Astrocyte of the cerebellum (primary cell): ENCODE results near the gene NRTN.
A peak's percentile ranks its signal among the peaks of the same experiment; 100 is the strongest.

Source experiments
- DNase-seq: peaks from one replicate; pipeline ENCODE4 v3.0.0-alpha.2; 2011; ENCODE audit warnings: low read depth
- H3K4me3 ChIP-seq: 2 replicates; pipeline ENCODE4 v1.5.1; 2011; ENCODE audit warnings: mild to moderate bottlenecking, low read depth, low read length, moderate library complexity
- CTCF ChIP-seq: IDR thresholded peaks from 2 replicates; pipeline ENCODE4 v1.5.1; 2012; ENCODE audit warnings: low read length, low read depth, moderate library complexity, mild to moderate bottlenecking; ENCODE audit errors: missing control alignments
- in situ Hi-C: cut with HindIII; loops from 2 replicates; pipeline ENCODE4 v1.10.0; 2017; ENCODE audit warnings: low sequenced_read_pairs

NRTN gene

DNA sequence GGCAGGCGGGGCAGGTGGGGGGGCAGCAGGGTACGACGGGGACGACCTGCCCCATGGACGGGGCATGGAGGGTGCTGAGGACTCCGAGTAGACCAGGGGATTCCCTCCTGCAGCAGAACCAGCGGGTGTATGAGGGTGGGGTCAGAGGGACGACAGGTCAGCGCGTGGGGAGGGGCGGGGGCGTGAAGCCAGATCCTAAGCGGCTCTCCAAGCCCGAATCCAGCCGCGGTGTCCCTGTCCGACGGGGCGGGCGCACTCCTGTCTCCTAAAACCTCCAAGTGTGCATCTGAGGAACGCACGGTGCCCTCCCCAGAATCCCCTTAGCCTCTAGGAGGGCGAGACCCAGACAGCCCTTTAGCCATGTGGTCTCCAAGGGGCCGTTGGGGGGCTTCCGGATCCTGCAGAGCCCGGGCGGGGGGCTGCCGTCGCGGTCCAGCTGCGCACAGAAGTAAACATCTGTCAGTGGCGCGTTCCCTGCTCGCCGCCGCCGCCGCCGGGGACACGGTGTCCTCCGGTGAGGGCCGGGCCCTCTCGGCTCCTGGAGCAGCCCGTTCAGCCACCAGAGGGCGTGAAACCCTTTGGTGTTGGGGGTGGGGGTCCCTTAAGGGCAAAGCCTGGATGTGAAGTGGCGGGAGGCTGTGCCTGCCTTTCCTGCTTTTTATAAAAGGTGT, 730 bp downstream of the NRTN start:
- in situ Hi-C loops = no loop called here
- no peak for DNase-seq
- H3K4me3 ChIP-seq = no peak overlapping the region
- TF ChIP-seq CTCF = peak; percentile 72

GRCh38 chr19:5806133-5806489, 1.2 kb downstream of the NRTN start:
- no peak for DNase-seq
- in situ Hi-C loops = no loop called here
- no peak overlapping the region for H3K4me3 ChIP-seq
- no peak for TF ChIP-seq CTCF

GRCh38 chr19:5806905-5807304, 2.0 kb downstream of the NRTN start:
- no peak for TF ChIP-seq CTCF
- in situ Hi-C loops = no loop called here
- DNase-seq = no peak
- no peak overlapping the region for H3K4me3 ChIP-seq

DNA sequence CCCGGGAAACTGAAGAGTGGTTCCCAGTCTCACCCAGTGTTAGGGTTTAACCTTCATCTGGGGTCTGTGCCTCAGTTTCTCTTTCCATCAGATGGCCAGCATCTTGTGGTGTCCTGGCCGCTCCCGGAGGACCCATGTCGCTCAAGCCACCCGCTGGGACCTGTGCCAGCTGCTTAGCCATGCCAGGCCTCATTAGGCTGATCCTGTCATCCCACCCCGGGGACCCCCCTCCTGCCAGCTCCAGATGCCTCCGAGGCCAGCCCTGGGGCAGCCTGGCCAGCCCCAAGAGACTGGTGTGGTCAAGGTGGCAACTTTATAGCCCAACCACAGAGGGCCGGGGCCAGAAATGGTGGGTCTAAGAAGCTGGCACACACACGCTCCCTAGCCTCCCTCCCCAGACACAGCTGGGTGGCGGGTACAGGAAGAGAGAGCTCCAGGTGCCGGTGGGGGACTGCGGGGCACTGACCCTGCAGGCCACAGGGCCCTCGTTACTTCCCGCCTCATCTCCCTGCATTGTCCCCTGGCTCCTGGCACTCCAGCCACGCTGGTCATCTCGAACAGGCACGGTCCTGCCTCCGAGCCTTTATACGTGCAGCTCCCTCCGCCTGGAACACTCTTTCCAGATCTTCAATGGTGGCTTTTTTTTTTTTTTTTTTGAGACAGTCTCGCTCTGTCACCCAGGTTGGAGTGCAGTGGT, 3.4 kb downstream of the NRTN start:
- no peak for DNase-seq
- TF ChIP-seq CTCF = no peak
- in situ Hi-C loops = no loop called here
- H3K4me3 ChIP-seq = no peak overlapping the region

- in situ Hi-C loops = no loop called here
- H3K4me3 ChIP-seq = no peak overlapping the region
- DNase-seq = no peak
- TF ChIP-seq CTCF = no peak
Observed at GRCh38 chr19:5809053-5809452, 4.2 kb downstream of the NRTN start.

GRCh38 chr19:5809469-5809868, 4.6 kb downstream of the NRTN start:
- no peak for DNase-seq
- H3K4me3 ChIP-seq = no peak overlapping the region
- in situ Hi-C loops = no loop called here
- no peak for TF ChIP-seq CTCF
